NCI-H2196 treated with DMSO at 0.1 percent for 48 hours (cell line): ENCODE measurements around the gene PGS1.
A peak's percentile ranks its signal among the peaks of the same experiment; 100 is the strongest.

ENCODE experiments used
- DNase-seq: peaks from one replicate; lab custom pipeline; 2025; ENCODE audit not compliant: unreplicated experiment; lab: John Stamatoyannopoulos, UW

Gene PGS1

DNA sequence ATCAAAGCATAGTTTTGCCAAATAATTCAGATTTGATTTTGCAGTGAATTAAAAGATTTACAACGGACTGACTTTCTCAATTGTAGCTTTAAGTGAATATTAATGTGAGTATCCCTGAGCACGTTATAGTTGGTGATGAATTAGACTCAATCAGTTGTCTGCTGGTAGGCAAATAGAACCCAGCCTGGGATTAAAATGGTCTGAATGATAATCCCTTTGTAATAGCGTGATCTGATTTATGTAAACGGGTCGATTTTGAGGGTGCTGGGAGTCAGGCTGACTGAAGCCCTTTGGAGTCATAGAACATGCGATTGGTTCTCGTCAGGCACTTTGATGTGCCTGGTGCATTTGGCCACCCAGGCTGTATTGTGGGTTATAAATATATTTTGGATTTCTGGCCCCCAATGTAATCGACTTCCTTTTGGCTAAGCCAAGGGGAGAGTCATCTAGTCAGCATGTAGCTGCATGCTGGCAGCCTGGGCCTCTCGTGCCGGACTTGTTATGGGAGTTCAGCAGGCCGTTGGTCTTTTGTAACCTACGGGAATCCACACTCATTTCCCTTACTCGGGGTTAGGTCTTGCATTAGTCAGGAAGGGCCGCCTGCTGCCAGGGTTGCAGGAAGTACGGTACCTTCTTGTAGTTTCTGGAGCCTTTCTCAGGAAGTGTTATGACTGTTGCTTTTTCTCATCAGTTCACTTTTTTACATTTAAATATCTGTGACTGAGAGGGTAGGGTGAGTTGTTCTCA is 5.4 kb downstream of the PGS1 start:
- no peak for DNase-seq

- DNase-seq, result no peak
These were observed 6.2 kb downstream of the PGS1 start for GRCh38 chr17:78384479-78385175.

DNA sequence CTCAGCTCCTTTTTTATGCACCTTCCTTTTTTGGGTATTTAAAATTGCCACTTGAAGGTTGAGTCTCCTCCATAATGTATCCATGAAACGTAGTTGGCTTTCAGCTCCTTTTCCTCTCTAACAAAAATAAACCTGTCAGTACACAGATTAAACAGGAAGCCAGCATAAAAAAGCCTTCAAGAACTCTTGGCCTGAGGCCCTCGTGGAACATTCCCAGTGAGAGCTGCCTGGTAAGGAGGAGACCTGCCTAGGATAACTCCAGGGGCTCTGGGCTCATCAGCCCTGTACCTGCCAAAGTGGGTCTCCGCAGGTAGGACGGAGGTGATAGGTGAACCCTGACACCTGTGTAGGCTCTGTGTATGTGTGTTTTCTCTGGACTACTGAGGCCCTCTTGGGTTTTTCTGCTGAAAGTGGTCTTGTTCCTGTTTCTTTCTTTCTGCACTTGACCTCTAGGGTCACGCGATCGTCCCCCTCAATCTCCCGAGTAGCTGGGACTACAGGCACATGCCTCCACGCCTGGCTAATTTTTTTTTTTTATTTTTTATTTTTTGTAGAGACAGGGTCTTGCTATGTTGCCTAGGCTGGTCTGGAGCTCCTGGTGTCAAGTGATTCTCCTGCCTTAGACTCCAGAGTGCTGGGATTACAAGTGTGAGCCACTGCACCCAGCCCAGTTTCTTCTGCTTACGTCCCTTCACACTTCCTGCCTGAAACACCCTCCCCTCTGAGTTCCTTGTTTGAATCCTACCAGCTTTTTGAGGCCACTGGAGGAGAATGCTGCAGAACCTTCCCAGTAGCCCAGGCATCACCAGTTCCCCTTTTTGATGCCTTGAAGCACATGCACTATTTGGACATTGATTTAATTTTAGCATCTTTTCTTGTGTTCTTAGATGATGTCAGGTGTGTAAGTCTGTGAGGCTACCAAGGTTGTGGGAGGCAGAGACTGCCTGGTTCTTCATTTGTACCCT is 9.8 kb downstream of the PGS1 start:
- no peak for DNase-seq

- DNase-seq, result no peak
These were observed 12.0 kb downstream of the PGS1 start for GRCh38 chr17:78390241-78391050.

- no peak for DNase-seq
These were observed 12.6 kb downstream of the PGS1 start for GRCh38 chr17:78391051-78391431.

- DNase-seq, result no peak
These were observed 13.4 kb downstream of the PGS1 start for GRCh38 chr17:78391843-78392242.

DNA sequence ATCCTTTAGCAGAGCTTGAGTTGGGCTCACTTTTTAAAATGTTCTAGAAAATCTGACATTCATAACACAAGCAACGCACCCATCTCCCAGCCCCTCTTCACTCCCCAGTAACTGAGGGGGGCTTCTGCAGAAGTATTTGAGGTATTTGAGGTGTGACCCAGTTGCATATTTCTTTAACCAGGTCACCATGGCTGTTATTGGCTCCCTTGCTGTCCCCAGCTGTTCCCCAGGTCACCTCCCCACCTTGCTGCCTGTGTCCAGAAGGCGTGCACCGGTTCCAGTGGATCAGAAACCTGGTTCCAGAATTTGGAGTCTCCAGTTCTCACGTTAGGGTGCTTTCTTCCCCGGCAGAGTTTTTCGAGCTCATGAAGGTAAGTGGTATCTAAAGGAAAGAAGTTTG is 13.8 kb downstream of the PGS1 start:
- DNase-seq, result no peak

GRCh38 chr17:78393575-78393974 is 15.1 kb downstream of the PGS1 start:
- no peak for DNase-seq

DNA sequence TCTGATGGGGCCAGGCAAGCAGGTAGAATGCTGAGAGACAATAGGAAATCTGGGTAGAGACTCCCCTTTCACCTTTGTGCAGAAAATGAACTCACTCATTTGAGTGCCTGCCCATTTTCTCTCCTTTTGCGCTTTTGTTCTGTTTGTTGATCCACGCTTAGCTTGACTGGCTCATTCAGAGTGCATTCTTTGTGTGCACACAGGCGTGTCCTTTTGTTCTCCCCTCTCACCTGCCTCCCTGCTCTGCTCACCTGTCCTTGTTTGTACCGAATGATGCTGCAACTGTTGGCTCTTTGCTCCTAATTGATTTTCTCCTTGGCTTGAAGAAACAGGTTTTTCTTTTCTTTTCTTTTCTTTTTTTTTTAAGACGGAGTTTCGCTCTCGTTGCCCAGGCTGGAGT is 15.8 kb downstream of the PGS1 start:
- peak; percentile 95 for DNase-seq

- no peak for DNase-seq
These were observed 16.7 kb downstream of the PGS1 start for GRCh38 chr17:78395155-78395554.

DNA sequence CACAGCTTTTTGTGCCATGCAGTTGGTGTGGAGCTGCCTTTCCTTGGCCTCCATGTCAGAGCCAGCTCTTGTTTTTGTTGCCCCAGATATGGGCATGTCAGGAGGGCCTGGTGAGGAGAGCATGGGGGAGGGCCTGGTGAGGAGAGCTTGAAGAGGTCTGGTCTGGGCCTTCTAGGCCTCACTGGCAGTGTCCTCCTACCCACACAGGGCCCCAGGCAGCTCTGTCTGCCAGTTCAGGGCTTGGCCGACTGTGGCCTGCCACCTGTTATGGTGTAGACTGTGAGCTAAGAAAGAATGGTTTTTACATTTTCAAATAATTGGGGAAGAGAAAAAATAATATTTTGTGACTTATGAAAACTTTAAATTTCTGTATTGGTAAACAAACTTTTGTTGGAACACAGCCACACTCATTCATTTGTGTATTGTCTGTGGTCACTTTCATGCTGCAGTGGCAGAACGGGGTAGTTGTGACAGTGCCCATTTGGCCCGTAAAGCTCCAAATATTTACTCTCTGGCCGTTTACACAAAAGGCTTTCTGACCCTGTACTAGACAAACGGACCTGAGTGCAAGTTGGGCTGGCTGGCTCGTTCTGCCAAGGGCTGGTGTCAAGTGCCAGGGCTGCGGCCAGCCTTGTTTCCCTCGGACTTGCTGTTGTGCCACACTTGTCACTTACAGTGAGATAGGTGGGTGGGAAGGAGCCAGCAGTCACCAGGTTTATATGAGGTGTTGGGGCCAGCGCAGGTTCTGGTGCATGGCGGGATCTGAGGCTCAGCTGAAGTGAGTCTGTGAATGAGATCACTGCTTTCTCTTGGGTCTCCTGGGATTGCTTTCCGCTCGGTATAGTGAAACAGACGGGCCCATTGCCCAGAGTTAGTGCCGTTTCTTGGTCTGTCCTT is 18.2 kb downstream of the PGS1 start:
- DNase-seq, result peak; percentile 50

GRCh38 chr17:78397681-78398101 is 19.2 kb downstream of the PGS1 start:
- no peak for DNase-seq

DNA sequence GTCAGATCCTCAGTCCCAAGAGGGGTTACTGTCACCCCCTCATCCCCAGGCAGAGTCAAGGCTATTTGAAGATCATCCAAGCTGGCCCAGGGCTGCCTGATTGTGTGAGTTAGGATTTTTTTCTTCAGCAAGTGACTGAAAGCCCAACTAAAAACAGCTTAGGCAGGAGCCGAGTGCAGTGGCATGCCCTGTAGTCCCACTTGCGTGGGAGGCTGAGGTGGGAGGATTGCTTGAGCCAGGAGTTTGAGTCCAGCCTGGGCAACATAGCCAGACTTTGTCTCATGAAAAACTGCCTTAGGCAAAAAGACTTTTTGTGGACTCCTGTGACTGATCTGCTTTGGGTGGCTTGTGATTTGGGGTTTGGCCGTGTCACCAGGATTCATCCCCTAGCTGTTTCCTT is 19.9 kb downstream of the PGS1 start:
- no peak for DNase-seq

DNA sequence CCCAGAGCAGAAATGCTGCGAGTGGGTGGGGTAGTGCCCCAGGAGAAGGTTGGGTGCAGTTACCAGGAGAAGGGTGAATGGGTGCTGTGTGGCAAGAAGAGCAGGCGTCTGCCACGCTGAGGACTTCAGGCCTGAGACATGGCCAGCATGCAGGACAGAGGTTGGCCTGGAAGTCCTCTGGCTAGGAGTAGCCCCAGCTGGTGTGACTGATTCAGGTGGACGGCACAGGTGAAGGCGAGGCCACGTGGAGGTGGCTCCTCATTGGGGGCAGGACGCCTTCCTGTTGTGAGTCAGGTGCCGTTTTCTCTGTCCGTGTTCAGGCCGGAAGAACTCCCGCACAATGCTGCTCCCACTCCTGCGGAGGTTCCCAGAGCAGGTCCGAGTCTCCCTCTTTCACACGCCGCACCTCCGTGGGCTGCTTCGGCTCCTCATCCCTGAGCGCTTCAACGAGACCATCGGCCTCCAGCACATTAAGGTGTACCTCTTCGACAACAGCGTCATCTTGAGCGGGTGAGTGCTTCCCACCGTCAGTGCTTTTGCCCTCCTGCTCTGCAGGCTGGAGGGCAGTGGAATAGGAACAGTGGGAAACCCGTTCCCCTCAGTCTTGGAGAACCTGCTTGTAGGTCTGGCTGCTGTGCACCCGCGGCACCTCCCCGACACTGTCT is 20.7 kb downstream of the PGS1 start:
- no peak for DNase-seq

- no peak for DNase-seq
These were observed 21.3 kb downstream of the PGS1 start for GRCh38 chr17:78399693-78400144.

GRCh38 chr17:78400581-78401240 is 22.3 kb downstream of the PGS1 start:
- DNase-seq, result no peak

GRCh38 chr17:78401246-78401645 is 22.8 kb downstream of the PGS1 start:
- DNase-seq, result no peak

DNA sequence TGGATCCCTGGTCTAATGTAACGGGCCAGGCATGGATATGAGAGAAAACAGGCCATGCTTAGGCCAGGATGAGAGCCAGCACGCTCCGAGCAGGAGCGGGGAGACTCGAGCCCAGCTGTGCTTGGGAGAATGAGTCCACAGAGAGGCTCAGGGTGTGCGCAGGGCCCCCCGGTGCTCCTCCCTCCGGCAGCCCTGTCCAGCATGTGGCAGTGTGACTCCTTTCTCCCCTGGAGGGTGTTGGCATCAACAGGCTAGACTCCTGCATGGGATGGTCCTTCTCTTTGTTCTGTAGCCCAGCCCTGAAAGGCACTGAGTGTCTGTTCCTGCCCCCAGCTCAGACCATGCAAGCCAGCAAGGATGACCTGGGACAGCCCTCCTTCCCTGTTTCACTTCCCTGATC is 23.4 kb downstream of the PGS1 start:
- no peak for DNase-seq

DNA sequence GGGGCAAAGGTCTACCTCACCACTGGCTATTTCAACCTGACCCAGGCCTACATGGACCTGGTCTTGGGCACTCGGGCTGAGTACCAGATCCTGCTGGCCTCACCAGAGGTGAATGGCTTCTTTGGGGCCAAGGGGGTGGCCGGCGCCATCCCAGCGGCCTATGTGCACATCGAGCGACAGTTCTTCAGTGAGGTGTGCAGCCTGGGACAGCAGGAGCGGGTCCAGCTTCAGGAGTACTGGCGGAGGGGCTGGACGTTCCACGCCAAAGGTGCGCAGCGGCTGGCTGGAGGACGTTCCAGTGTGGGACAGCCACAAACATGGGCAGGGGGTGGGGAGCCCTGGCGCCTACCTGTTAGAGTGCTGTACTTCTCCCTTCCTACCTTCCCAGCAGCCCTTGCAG is 25.4 kb downstream of the PGS1 start:
- DNase-seq, result no peak
